HEK293 (cell line): ENCODE data around the gene PFDN6.
A peak's percentile ranks its signal among the peaks of the same experiment; 100 is the strongest.

Experiments
- CTCF ChIA-PET: fragments of 350-600 bp; formaldehyde crosslinking; extraction: SDS; loops from one replicate; lab custom pipeline; 2021; ENCODE audit warnings: antibody characterized with exemption; lab: Yijun Ruan, JAX
- POLR2A ChIA-PET: fragments of 300-600 bp; formaldehyde crosslinking; extraction: SDS; loops from one replicate; lab custom pipeline; 2020; ENCODE audit warnings: antibody characterized with exemption, inconsistent platforms; lab: Yijun Ruan, JAX
- H3K27ac ChIP-seq: fragments of 200-500 bp; sonication (Bioruptor generic); 2 replicates; pipeline ENCODE4 v1.5.1; 2014; ENCODE audit warnings: low read depth, low read length, control low read depth, inconsistent platforms; ENCODE audit errors: extremely low read depth
- H3K36me3 ChIP-seq, 2 experiments: fragments of 200-500 bp in 1 of 2; sonication (Bioruptor generic) in 1 of 2; 1 replicate in 1 of 2; 2 replicates in 1 of 2; pipeline ENCODE4 v1.5.1; 2014 to 2017; ENCODE audit warnings: inconsistent platforms in 2 of 2, low read length in 2 of 2; ENCODE audit not compliant: control insufficient read depth in 2 of 2, insufficient read depth in 1 of 2
- H3K4me1 ChIP-seq: fragments of 200-500 bp; sonication (Bioruptor generic); 2 replicates; pipeline ENCODE4 v1.5.1; 2014; ENCODE audit warnings: mild to moderate bottlenecking, low read length, inconsistent platforms; ENCODE audit not compliant: control insufficient read depth, insufficient read depth
- H3K4me3 ChIP-seq: 2 replicates; pipeline ENCODE4 v1.5.1; 2011; ENCODE audit warnings: low read depth, mild to moderate bottlenecking, control low read depth, low read length, moderate library complexity
- H3K9me3 ChIP-seq: fragments of 200-500 bp; sonication (Bioruptor generic); 2 replicates; pipeline ENCODE4 v1.5.1; 2014; ENCODE audit warnings: low read depth, low read length, inconsistent platforms; ENCODE audit not compliant: control insufficient read depth, insufficient read depth
- AEBP2 ChIP-seq: fragments of 450-650 bp; formaldehyde crosslinking; IDR thresholded peaks from 2 replicates; pipeline ENCODE4 v1.5.1; 2016; ENCODE audit warnings: missing biosample characterization, missing genetic modification characterization, borderline replicate concordance
- GLIS1 ChIP-seq: fragments of 450-650 bp; formaldehyde crosslinking; IDR thresholded peaks from 2 replicates; pipeline ENCODE4 v1.5.1; 2016; ENCODE audit warnings: missing biosample characterization, missing genetic modification characterization
- KLF1 ChIP-seq: fragments of 450-650 bp; formaldehyde crosslinking; IDR thresholded peaks from 2 replicates; pipeline ENCODE4 v1.5.1; 2016; ENCODE audit warnings: missing biosample characterization, missing genetic modification characterization
- KLF8 ChIP-seq: fragments of 450-650 bp; formaldehyde crosslinking; IDR thresholded peaks from 2 replicates; pipeline ENCODE4 v1.5.1; 2016; ENCODE audit warnings: missing biosample characterization, missing genetic modification characterization
- PRDM10 ChIP-seq: fragments of 450-650 bp; formaldehyde crosslinking; IDR thresholded peaks from 2 replicates; pipeline ENCODE4 v1.5.1; 2016; ENCODE audit warnings: missing biosample characterization, missing genetic modification characterization
- PRDM4 ChIP-seq: fragments of 450-650 bp; formaldehyde crosslinking; IDR thresholded peaks from 2 replicates; pipeline ENCODE4 v1.5.1; 2017; ENCODE audit warnings: missing biosample characterization, missing genetic modification characterization
- ZBTB6 ChIP-seq: fragments of 450-650 bp; formaldehyde crosslinking; IDR thresholded peaks from 2 replicates; pipeline ENCODE4 v1.5.1; 2017; ENCODE audit warnings: missing biosample characterization, missing genetic modification characterization
- ZBTB8A ChIP-seq: fragments of 450-650 bp; formaldehyde crosslinking; IDR thresholded peaks from 2 replicates; pipeline ENCODE4 v1.5.1; 2016; ENCODE audit warnings: missing biosample characterization, missing genetic modification characterization
- ZNF140 ChIP-seq: fragments of 450-650 bp; formaldehyde crosslinking; IDR thresholded peaks from 2 replicates; pipeline ENCODE4 v1.5.1; 2016; ENCODE audit warnings: missing biosample characterization, missing genetic modification characterization
- ZNF211 ChIP-seq: fragments of 450-650 bp; formaldehyde crosslinking; IDR thresholded peaks from 2 replicates; pipeline ENCODE4 v1.5.1; 2016; ENCODE audit warnings: low read depth, missing biosample characterization, missing genetic modification characterization
- ZNF292 ChIP-seq: fragments of 450-650 bp; formaldehyde crosslinking; IDR thresholded peaks from 2 replicates; pipeline ENCODE4 v1.5.1; 2016; ENCODE audit warnings: low read depth, missing biosample characterization, missing genetic modification characterization, borderline replicate concordance
- ZNF366 ChIP-seq: fragments of 450-650 bp; formaldehyde crosslinking; conservative IDR thresholded peaks from 2 replicates; pipeline ENCODE4 v1.5.1; 2016; ENCODE audit warnings: missing biosample characterization, missing genetic modification characterization
- ZNF391 ChIP-seq: fragments of 450-650 bp; formaldehyde crosslinking; IDR thresholded peaks from 2 replicates; pipeline ENCODE4 v1.5.1; 2016; ENCODE audit warnings: low read depth, missing biosample characterization, missing genetic modification characterization, borderline replicate concordance
- ZNF518A ChIP-seq: fragments of 450-650 bp; formaldehyde crosslinking; conservative IDR thresholded peaks from 2 replicates; pipeline ENCODE4 v1.5.1; 2016; ENCODE audit warnings: low read depth, missing biosample characterization, missing genetic modification characterization
- ZNF548 ChIP-seq: fragments of 450-650 bp; formaldehyde crosslinking; IDR thresholded peaks from 2 replicates; pipeline ENCODE4 v1.5.1; 2016; ENCODE audit warnings: missing biosample characterization, missing genetic modification characterization
- ZNF596 ChIP-seq: fragments of 450-650 bp; IDR thresholded peaks from 2 replicates; pipeline ENCODE4 v1.5.0; 2018; ENCODE audit warnings: missing biosample characterization, mild to moderate bottlenecking, missing genetic modification characterization, moderate library complexity
- ZNF600 ChIP-seq: fragments of 450-650 bp; formaldehyde crosslinking; IDR thresholded peaks from 2 replicates; pipeline ENCODE4 v1.5.1; 2016; ENCODE audit warnings: missing biosample characterization, missing genetic modification characterization
- ZNF660 ChIP-seq: fragments of 450-650 bp; IDR thresholded peaks from 2 replicates; pipeline ENCODE4 v1.5.1; 2018; ENCODE audit warnings: missing biosample characterization, mild to moderate bottlenecking, missing genetic modification characterization
- ZNF777 ChIP-seq: fragments of 450-650 bp; formaldehyde crosslinking; IDR thresholded peaks from 2 replicates; pipeline ENCODE4 v1.5.1; 2017; ENCODE audit warnings: missing biosample characterization, missing genetic modification characterization, borderline replicate concordance
- ZNF837 ChIP-seq: fragments of 450-650 bp; formaldehyde crosslinking; IDR thresholded peaks from 2 replicates; pipeline ENCODE4 v1.5.1; 2016; ENCODE audit warnings: missing biosample characterization, missing genetic modification characterization
- ZSCAN23 ChIP-seq: fragments of 450-650 bp; formaldehyde crosslinking; IDR thresholded peaks from 2 replicates; pipeline ENCODE4 v1.5.1; 2016; ENCODE audit warnings: missing biosample characterization, missing genetic modification characterization

The PFDN6 gene

GRCh38 chr6:33248643-33248931, 40.8 kb upstream of the PFDN6 start (continued):
- TF ChIP-seq PRDM10 (tag by site-specific recombination) (no peak), AEBP2 (tag by site-specific recombination) (no peak), ZNF292 (tag by site-specific recombination) (no peak), ZBTB6 (tag by site-specific recombination) (no peak), ZNF211 (tag by site-specific recombination) (no peak), ZNF777 (tag by site-specific recombination) (0 out of 2 replicates have a peak, but pooled peaks have one; percentile 37), ZNF518A (tag by site-specific recombination) (no peak), ZNF600 (0 out of 2 replicates have a peak, but pooled peaks have one; percentile 92), ZNF391 (tag by site-specific recombination) (no peak), GLIS1 (tag by site-specific recombination) (no peak), ZNF366 (peak; percentile 56; the same call in 1 of the 2 replicates), ZNF140 (no peak)
- TF ChIP-seq, all 188 proteins: peak for 11

GRCh38 chr6:33248932-33249731, 40.3 kb upstream of the PFDN6 start:
- Histone ChIP-seq H3K27ac (peak overlapping the region; percentile 88), H3K4me1 (peaks cover 12% of the 10 kb centered on the region), H3K4me3 (peak overlapping the region; percentile 62), H3K36me3 (peaks cover 14 to 20% of the 10 kb centered on the region in 2 experiments; a peak in 2 of 3 replicates), H3K9me3 (no peaks in the 10 kb centered on the region)
- POLR2A ChIA-PET: interaction anchor here (0.5 to 4.8 kb wide), 30 partner anchors 10 to 357 kb away, joined by 3 to 65 read pairs (median 6); partner anchors contain the start of genes B3GALT4, HSD17B8, PFDN6 and RGL2
- CTCF ChIA-PET: interaction anchor here (0.6 to 6.1 kb wide), 52 partner anchors 9 to 802 kb away, joined by 3 to 76 read pairs (median 6); partner anchors contain the start of genes HSD17B8 and RING1
- TF ChIP-seq ZSCAN23 (tag by site-specific recombination): no peak
- no peak for TF ChIP-seq ZNF548 (tag by site-specific recombination)
- TF ChIP-seq ZNF660: 0 out of 2 replicates have a peak, but pooled peaks have one; percentile 11
- peak; percentile 32; the same call in 1 of the 2 replicates for TF ChIP-seq KLF1 (tag by site-specific recombination)
- TF ChIP-seq PRDM4: peak; percentile 28; the same call in 1 of the 2 replicates
- TF ChIP-seq ZNF596 (tag by site-specific recombination): no peak
- TF ChIP-seq ZNF837: peak; percentile 87; the same call in 1 of the 2 replicates
- peak; percentile 36; the same call in 1 of the 2 replicates for TF ChIP-seq KLF8 (tag by site-specific recombination)
- TF ChIP-seq ZBTB8A (tag by site-specific recombination): peak; percentile 28; the same call in 1 of the 2 replicates
